Left ventricle myocardium inferior (tissue), 1 donor: Measurements from ENCODE around the gene LAMB4. TPM values are rescaled to one million over a fixed set of nuclear protein-coding genes. Genes with fewer than 3 reads are reported as not detected.

Experiments used
- DNase-seq: peaks from one replicate; pipeline ENCODE4 v3.0.0-alpha.2; 2020
- H3K27ac ChIP-seq: fragments of 200-600 bp; replicated peaks from 2 replicates; pipeline ENCODE4 v1.8.0; 2021
- H3K27me3 ChIP-seq: fragments of 200-600 bp; 2 replicates; pipeline ENCODE4 v1.8.0; 2021; ENCODE audit warnings: low read depth
- H3K36me3 ChIP-seq: fragments of 200-600 bp; 2 replicates; pipeline ENCODE4 v1.8.0; 2021
- H3K4me1 ChIP-seq: fragments of 200-600 bp; 2 replicates; pipeline ENCODE4 v1.8.0; 2021
- H3K4me3 ChIP-seq: fragments of 200-600 bp; 2 replicates; pipeline ENCODE4 v1.8.0; 2021; ENCODE audit warnings: mild to moderate bottlenecking, moderate library complexity
- H3K9me3 ChIP-seq: fragments of 200-600 bp; replicated peaks from 2 replicates; pipeline ENCODE4 v1.8.0; 2021
- intact Hi-C: fragments of 100-400 bp; cut with micrococcal nuclease; formaldehyde crosslinking; loops from one replicate; pipeline ENCODE4 v1.11.0; 2022
- total RNA-seq: library from RNA; stranded (reverse); fragmentation: NEBNext Ultra II Directional; extraction: Animal tissue kit (Norgen Biotek cat#: 25700); gene quantifications from one replicate; pipeline ENCODE4 v1.2.1, GENCODE V29; 2021
- TF ChIP-seq, protein P1 (sequence below): fragments of 200-600 bp; IDR thresholded peaks from 2 replicates; pipeline ENCODE4 v1.8.0; 2021; ENCODE audit warnings: antibody characterized with exemption, mild to moderate bottlenecking, borderline replicate concordance
- donor health status: DM: no; HTN: yes; CAD: no; lungs with severe emphysema.

LAMB4 gene
- total RNA-seq, 1 donor from 2014 or later: 0.33 TPM

DNA sequence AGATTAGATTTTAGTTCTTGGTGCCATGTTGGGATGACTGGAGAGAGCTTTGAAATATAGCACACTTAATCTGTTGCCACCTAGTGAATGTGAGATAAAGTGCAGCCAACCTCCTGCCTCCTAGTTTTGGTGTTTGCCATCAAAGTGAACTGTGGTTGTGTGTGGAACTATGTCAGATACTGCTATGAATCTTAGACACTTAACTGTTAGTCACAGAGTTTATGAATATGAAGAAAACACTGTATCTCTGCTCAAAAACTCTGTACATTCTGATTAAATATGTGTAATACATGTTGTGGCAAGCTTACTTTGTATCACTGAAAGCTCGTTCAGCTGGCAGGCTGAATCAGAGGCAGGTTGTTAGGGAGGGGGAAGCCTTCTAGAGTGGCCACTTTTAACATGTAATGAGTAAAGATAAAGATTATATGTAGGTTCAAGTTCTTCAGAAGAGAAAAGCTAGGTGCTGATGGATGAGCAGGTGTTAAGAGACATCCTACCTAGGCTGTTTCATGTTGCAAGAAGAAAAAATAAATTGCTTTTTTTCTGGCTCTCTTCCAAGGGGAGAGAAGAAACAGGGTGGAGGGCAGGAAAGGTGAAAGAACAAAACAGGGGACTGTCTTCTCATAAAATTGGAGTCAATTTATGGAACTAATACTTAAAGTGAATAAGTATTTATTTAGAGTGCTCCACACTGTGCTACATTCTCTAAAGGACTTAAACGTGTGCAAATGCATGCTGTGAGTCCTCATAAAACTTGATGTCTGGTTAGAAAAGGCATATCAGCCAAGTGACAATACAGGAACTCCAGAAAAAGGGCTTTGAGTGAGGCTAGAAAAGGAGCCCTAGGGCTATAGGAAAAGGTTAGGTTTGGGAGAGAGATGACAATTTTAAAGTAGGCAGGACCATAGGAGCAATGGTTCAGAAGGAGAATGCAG lies 113.1 kb downstream of the LAMB4 start:
- TF ChIP-seq, protein P1, sequence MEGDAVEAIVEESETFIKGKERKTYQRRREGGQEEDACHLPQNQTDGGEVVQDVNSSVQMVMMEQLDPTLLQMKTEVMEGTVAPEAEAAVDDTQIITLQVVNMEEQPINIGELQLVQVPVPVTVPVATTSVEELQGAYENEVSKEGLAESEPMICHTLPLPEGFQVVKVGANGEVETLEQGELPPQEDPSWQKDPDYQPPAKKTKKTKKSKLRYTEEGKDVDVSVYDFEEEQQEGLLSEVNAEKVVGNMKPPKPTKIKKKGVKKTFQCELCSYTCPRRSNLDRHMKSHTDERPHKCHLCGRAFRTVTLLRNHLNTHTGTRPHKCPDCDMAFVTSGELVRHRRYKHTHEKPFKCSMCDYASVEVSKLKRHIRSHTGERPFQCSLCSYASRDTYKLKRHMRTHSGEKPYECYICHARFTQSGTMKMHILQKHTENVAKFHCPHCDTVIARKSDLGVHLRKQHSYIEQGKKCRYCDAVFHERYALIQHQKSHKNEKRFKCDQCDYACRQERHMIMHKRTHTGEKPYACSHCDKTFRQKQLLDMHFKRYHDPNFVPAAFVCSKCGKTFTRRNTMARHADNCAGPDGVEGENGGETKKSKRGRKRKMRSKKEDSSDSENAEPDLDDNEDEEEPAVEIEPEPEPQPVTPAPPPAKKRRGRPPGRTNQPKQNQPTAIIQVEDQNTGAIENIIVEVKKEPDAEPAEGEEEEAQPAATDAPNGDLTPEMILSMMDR: peak; percentile 63
- no peak overlapping the region for H3K27ac ChIP-seq
- intact Hi-C loops: no loop called here
- no peaks in the 10 kb centered on the region for H3K9me3 ChIP-seq
- H3K4me3 ChIP-seq: no peak overlapping the region
- no peak for DNase-seq
- H3K36me3 ChIP-seq: no peaks in the 10 kb centered on the region
- peaks cover 21% of the 10 kb centered on the region for H3K4me1 ChIP-seq
- H3K27me3 ChIP-seq: no peaks in the 10 kb centered on the region

DNA sequence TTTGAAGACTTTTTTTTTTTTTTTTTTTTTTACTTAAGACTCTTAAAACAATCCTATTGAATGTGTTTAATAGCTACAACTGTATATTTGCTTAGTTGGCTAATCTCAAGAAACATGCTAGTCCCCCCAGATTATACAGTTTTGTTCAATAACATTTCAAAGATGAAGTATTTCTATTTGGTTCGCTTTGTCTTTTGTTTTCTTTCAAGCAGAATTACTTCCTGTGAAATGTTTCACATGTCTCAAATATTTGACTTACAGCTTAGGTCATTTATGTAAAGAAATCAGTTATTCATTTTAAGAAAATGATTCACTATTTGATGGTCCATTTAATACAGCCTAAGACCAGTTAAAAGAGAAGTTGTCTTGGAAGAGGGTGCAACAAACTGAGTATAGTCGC lies 114.4 kb downstream of the LAMB4 start:
- no peak overlapping the region for H3K27ac ChIP-seq
- no peak for DNase-seq
- H3K4me1 ChIP-seq: peaks cover 30% of the 10 kb centered on the region
- no peak overlapping the region for H3K4me3 ChIP-seq
- no peaks in the 10 kb centered on the region for H3K36me3 ChIP-seq
- H3K27me3 ChIP-seq: no peaks in the 10 kb centered on the region
- intact Hi-C loops: no loop called here
- H3K9me3 ChIP-seq: no peaks in the 10 kb centered on the region
- TF ChIP-seq, protein P1: no peak

DNA sequence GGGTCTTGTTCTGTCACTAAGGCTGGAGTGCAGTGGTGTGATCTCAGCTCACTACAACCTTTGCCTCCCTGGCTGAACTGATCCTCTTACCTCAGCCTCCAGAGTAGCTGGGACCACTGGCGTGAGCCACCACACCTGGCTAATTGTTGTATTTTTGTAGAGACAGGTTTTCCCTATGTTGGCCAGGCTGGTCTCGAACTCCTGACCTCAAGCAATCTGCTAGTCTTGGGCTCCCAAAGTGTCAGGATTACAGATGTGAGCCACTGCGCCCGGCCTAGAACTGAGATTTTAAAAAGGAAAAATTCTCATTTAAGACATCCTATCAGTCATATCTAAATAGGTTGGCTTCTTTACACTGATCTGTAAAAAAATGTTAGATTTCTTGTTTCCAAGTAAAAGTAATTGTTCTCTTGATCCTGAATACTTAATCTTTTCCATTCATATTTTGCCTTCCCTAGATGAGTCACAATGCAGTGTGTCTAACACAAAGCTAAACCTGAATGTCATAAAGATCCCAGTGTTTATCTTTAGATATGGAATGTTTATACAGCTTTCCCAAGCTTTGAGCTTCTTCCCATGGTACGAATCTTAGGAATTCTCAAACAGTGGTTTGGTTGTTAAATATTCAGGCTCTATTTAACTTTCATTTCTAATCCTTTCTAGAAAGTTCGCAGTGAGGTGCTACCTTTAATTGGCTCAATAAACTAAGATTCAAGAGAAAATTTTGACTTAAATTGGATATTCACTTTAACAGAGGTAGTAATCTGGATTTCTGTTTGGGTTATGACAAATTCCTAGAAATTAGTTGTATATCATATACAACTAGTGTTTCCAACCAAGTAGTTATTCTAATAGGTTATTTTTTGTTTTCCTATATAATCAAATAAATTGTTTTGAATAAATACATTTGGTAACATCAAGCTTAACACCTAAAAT lies 115.1 kb downstream of the LAMB4 start:
- no peak overlapping the region for H3K27ac ChIP-seq
- TF ChIP-seq, protein P1: no peak
- H3K36me3 ChIP-seq: no peaks in the 10 kb centered on the region
- H3K4me1 ChIP-seq: peaks cover 37% of the 10 kb centered on the region
- no peaks in the 10 kb centered on the region for H3K27me3 ChIP-seq
- H3K9me3 ChIP-seq: no peaks in the 10 kb centered on the region
- no peak overlapping the region for H3K4me3 ChIP-seq
- DNase-seq: no peak
- intact Hi-C loops: no loop called here

DNA sequence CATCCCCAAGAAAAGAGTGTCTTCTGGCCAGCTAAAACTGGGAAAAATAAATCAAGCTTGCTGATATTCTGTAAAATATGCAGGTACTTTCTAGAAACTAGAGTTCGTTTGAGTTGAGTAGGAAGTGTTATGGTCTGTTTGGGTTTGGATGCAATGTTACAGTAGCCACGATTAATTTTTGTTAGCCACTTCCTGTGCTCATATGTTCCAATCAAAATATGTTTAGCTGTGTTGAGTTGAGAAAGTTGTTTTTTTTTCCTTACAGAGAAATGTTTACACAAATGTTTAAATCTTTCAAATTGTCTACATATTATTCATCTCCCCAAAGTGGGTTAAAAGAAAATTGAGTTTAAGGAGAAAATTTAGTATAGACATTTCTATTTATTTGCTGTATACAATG lies 115.9 kb downstream of the LAMB4 start:
- Histone ChIP-seq H3K4me3 (no peak overlapping the region), H3K36me3 (no peaks in the 10 kb centered on the region), H3K27ac (no peak overlapping the region), H3K9me3 (no peaks in the 10 kb centered on the region), H3K27me3 (no peaks in the 10 kb centered on the region), H3K4me1 (peaks cover 41% of the 10 kb centered on the region)
- DNase-seq: no peak
- TF ChIP-seq, protein P1: no peak
- intact Hi-C loops: no loop called here
